GM21447 (cell line): Measurements from ENCODE around the gene DCTN3.
"Not testable (repeated sequence)": the region's sequence is repeated elsewhere in the genome, so short reads cannot be mapped to it uniquely, and the experiment has no call there.

Source experiments
- ATAC-seq: cut with Tn5 transposase; IDR thresholded peaks from one replicate; pipeline ENCODE4 v1.9.1; 2021; ENCODE audit not compliant: unreplicated experiment

The DCTN3 gene

GRCh38 chr9:34647084-34647403 is 26.7 kb upstream of the DCTN3 start:
- ATAC-seq, result no peak

DNA sequence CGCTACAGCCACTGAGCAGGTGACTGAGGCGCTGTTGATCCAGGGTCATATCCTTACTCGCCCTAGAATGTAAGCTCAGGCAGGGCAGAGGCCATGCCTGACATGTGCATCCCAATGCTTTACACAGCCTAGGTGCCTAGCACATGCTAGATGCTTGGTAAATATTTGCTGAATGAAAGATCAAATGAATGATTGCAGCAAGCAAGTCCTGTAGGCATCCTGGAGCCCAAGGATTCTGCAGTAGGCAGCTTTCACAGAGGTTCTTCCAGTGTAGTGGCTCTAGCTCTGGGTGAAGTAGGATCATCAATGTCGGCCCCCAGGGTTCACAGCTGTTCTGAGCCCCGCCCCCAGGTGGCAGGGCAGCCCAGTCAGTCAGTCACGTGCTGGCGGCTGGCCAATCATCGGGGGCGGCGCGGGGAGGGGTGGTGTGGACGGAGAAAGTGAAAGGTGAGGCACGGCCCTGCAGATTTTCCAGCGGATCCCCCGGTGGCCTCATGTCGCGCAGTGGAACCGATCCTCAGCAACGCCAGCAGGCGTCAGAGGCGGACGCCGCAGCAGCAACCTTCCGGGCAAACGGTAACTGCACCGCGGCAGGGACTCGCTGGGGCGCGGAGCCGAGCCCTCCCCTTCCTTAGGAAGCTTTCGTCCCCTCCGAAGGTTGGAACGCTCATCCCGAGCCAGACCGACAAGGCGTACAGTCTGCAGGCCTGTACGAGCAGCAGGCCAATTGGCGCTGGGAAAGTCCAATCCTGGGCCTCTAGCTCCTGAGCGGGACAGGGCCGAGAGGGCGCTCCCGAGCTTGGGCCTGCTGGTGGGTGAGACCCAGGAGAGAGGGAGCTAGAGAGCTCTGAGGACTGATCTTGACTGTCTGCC is 26.2 kb upstream of the DCTN3 start, which contains the start of gene GALT:
Gene GALT, plus strand, starts transcription at position 465 of the 873 bp plus-strand sequence. Its CDS starts 30 bp downstream, at position 495.
- ATAC-seq, result peak; percentile 81

GRCh38 chr9:34644766-34645314 is 24.5 kb upstream of the DCTN3 start:
- ATAC-seq, result no peak

DNA sequence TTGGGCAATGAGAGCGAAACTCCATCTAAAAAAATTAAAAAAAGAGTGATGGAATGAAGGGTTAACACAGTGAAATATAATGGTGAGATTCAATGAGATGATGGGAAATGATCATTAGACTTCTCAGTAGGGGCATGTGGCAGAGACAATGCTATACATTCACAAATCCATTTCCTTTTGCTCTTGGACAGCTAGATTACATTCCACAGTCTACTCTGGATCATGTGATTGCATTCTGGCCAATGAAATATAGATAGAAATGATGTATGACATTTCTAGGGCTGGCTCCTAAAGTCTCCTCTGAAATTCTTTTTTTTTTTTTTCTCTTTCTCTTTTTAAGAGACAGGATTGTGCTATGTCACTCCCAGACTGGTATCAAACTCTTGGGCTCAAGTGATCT is 22.4 kb upstream of the DCTN3 start:
- ATAC-seq, result no peak

GRCh38 chr9:34639322-34639721 is 19.0 kb upstream of the DCTN3 start:
- ATAC-seq, result not testable (repeated sequence)

- peak; percentile 2 for ATAC-seq
These were observed 17.8 kb upstream of the DCTN3 start for GRCh38 chr9:34638138-34638445.

DNA sequence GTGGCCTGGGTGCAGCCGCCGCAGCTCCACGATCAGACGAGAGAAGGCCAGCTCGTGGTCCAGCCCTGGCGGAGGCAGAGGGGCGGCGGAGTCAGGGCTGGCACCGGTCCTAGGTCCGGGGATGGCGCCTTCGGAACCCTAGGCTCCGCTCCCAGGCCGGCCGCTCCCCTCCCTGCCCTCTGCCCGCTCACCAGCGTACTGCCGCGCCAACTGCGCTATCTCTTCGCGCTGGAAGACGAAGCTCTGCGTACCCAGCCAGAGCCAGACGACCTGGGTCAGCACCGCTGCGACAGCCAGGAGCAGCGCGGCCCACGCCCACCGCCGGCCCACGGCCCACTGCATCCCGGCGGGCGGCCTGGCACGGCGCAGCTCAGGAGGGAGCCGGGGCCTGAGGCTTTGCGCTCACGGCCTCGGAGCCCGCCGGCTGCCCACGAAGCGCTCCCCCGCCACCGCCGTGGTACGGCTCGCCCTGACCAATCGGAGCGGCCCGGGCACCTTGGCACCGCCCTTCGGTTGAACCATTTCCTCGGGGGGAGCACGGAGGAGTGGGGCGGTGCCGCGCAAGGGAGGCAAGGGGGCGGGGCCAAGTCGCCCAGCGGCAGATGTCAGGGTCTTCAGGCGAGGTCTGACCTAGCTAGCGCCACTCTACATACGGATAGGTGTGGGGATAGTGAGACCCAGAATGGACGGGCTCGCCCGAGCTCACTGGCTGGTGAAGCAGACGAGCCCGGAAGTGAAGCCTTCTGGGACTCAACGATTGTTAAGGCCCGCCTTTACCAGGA is 17.3 kb upstream of the DCTN3 start, which contains the start of gene SIGMAR1:
Gene SIGMAR1, minus strand, starts transcription at position 432 of the 782 bp plus-strand sequence. Its CDS starts 90 bp downstream, at position 342.
- peak; percentile 85 for ATAC-seq

- ATAC-seq, result no peak
These were observed 16.6 kb upstream of the DCTN3 start for GRCh38 chr9:34636791-34637355.

GRCh38 chr9:34635556-34635955 is 15.3 kb upstream of the DCTN3 start:
- no peak for ATAC-seq

GRCh38 chr9:34634551-34635248 is 14.4 kb upstream of the DCTN3 start:
- ATAC-seq, result no peak

DNA sequence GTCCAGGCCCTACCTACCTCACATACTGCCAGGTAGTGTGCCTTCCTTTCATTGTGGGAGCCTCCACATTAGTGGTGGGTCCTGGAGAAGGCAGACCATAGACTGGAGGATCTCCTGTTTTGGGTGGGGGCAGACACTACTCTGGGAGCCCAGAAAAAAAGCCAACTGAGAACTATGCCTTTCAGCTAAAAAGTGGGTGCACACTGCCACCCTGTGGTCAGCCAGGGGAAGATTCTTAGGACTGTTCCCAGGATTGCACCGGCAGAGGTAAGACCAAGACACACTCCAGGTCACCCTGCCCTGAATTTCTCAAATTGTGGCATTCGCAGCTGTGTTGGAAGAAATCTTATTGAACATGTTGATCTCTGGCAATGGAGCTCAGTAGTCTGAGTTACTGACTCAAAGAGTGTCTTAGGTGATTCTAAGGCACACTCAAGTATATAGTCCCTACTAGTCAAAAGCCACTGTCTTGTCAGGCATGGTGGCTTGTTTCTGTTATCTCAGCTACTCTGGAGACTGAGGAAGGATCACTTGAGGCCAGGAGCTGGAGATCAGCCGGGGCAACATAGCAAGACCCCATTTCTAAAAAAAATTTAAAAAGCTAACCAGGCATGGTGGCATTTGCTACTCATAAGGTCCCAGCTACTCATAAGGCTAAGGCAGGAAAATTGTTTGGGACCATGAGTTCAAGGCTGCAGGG is 13.7 kb upstream of the DCTN3 start:
- no peak for ATAC-seq

- no peak for ATAC-seq
These were observed 12.9 kb upstream of the DCTN3 start for GRCh38 chr9:34633166-34633565.

DNA sequence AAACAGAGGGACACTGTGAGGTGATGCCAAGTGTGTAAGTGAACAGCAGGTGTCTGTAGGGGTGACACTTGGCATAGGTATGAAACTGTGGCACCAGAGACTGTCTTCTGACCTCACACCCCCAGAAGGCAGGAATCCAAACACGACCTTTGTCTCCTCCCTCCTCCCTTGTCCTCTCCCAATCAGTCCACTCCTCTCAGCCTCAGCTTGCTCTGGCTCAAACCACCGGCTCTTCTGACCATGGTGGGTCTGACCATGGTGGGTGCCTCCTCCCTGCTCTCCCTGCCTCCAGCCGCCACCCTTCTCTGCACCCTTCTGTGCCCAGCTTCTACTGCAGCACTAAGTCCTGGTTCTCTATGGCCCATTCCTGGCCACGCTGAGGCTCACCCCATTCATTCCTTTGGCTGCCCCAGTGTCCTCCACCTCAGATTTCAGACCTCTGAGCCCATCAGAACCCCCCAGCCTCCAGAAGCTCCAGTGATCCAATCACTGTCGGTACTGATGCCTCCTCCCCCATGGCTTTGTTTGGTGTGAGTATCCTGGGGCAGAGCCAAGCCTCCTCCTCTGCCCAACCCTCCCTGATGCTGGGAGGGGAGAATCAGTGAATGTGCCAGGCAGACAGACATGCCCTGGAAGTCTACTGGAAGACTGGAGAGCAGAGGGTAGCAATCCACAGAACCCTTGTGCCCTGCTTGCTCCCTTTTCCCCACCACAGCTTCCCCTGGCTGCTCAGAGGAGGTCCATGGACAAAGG is 10.3 kb upstream of the DCTN3 start:
- ATAC-seq, result no peak

- ATAC-seq, result no peak
These were observed 9.2 kb upstream of the DCTN3 start for GRCh38 chr9:34629491-34629808.

DNA sequence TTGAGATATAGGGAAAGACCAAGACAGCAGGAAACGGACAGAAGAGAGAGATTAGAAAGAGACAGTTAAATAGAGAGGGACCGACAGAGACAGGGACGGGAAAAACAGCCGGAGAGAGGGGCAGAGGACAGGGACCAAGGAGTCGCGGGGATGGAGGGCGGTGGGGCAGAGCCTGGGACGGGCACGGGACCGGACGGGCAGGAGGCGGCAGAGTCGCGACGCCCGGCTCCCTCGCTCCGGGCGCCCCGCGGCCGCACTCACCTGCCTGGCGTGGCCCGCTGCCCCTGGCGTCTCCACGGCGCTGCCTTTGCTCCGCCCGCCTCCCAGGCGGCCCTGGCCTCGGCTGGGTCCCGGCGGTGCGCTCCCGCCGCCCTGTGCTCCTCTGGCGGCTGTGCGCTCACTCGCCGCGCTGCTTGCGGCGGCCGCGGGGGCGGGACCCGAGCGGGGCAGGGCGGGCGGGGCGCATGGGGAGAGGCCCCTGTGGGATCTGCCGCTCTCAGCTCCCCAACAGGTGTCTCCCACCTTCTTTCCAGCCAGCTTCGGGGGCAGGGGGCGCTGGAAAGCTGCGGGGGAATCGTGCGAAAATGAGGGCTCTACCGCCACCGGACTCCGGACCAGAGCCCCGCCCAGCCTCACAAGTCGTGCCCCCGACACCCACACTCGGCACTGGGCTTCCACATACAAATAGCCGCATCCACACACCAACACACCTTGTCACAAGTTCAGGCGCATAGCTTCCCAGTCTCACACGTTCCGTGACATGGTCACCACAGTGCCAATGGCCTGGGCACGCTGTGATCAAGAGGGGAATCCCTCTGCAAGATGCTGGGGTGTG is 8.6 kb upstream of the DCTN3 start, which contains the start of gene ARID3C:
Gene ARID3C, minus strand, starts transcription at position 411 of the 835 bp plus-strand sequence. CDS start 1,052 bp downstream, outside the sequence.
- no peak for ATAC-seq

DNA sequence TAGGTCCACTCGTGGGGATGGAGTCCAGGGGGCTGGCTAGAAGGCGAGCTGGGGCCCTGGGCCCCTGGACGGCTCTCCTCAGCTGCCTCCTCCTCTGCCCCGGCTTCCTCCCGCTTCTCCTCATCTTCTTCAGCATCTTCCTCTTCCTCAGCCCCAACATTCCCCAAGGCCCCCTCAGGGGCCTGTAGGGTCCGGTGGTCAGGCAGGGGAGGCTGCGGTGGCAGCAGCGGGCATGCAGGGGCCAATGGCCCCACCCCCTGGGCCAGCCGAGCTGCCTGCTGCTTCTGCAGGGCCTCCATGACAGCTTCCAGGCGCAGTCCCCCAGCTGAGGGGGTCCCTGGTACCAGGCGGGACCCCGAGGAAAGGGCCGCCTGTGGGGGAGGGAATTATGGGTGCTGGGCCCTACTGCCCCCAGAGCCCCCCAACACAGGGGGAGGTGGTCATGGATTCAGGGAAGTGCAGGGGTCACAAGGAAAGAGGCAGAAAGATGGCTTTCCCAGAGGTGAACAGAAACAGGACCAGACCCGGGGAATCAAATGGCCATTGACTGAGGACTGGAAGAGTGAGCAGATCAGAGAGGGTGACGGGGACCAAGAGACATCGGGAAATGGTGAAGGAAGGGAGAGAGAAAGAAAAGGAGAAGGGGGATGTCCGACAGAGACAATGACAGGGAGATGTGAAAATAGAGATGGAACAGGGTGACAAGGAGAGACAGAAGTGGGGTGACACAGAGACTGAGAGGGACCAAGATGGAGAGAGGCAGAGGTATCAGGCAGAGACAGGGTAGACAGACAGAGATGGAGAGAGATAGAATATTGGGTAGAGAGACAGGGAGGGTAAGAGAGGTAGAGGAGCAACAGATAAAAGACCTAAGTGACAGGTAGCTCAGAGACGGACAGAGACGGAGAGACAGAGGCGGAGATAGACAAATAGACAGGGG is 7.7 kb upstream of the DCTN3 start:
- ATAC-seq, result no peak

- ATAC-seq, result no peak
These were observed 4.8 kb upstream of the DCTN3 start for GRCh38 chr9:34625186-34625486.
